HG02840 (cell line): ENCODE results near the gene ADIPOQ.
"Not testable (repeated sequence)": the region's sequence is repeated elsewhere in the genome, so short reads cannot be mapped to it uniquely, and the experiment has no call there.

Experiments
- ATAC-seq: cut with Tn5 transposase; IDR thresholded peaks from one replicate; pipeline ENCODE4 v1.9.1; 2021; ENCODE audit warnings: mild to moderate bottlenecking, moderate library complexity, moderate number of reproducible peaks; ENCODE audit not compliant: unreplicated experiment, low FRiP score

The ADIPOQ gene

DNA sequence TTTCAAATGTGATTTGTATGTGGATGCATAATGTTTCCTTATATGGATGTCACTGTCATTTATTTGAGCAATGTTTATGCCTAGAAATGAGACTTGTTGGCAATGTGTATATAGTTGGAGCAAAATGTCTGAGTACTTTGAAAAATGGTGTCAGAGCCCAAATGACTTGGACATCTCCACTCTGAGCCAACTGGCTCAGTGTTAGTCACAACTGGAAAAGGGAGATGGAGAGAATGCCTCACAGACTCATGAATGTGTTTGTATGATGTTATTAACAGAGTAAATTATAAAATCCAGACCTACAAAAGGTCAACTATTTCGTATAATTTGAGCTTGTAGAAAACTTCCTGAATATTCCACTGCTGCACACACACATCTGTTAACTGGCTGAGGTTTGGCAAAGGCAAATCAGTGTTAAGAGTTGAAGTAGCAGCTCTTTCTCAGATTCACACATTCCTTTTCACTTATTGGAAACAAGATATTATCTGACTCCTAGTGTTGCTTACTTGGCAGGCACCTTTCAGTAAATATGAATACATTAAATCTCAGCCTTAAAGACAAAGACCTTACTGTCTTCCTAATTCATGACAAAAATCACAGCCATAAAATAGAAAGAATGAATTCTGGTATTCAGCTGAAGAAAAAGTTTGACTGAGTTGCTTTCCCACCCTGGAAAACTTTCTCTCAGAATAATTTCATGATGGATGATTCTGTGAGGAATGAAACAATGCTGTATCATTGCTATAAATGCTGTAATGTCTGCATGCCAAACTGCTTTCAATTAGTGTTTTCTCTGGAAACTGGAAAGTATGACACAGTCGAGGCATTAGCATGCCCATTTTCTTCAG, 27.0 kb downstream of the ADIPOQ start:
- no peak for ATAC-seq

DNA sequence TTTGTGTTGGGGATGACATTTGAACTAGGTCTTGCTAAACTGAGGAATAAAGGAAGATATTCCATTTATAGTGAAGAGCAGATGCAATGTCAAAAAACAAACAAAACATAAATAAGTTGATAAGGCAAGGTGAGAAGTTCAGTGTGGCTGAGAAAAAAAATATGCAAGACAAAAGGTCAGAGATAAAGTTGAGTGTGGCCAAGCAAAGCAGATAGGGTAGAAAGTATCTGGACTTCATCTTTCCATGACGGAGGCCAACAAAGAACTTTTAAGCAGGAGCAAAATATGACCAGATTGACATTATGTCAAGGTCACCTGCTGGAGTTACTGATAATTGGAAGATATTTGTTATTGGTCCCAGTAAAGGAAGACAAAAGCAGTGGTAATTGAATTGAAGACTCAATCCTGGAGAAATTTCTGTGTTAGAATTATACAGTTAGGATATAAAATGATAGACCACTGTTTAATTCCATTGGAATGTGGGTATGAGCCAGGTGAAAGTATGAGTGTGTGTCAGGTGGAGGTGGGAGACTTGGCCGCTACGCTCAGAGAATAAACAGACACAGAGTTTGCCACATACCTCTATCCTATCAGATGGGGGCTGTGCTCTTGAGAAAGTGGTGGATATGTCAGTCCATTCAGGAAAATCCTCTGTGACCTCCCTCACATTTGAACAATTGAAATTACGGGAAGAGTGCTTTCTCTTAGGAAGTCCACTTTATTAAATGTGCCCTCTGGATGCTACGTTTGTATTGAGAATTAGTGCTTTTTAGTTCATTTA, 28.1 kb downstream of the ADIPOQ start:
- ATAC-seq: no peak

DNA sequence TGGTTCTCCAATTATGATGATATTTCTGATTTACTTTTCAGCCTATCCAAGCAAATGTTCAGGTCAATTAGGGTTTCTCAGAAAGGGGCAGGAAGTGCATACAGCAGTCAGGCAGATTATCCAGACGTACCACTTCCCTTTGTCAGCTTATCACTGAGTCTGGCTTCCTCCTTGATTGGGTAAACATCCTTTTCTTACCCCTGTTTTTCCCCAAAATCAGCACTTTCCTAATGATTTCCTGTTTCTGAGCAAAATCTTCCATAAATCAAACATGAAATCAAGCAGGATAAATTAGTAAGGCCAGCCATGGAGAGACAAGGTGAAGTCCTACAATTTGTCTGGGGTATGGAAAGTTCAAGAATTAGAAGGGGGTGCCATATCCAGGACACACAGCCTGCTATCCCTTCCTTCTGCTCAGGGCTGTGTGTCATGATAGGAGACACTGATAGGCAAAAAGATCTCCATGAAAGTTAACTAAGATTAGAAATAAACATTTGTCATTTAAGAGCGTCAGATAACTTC, 29.0 kb downstream of the ADIPOQ start:
- ATAC-seq: no peak

DNA sequence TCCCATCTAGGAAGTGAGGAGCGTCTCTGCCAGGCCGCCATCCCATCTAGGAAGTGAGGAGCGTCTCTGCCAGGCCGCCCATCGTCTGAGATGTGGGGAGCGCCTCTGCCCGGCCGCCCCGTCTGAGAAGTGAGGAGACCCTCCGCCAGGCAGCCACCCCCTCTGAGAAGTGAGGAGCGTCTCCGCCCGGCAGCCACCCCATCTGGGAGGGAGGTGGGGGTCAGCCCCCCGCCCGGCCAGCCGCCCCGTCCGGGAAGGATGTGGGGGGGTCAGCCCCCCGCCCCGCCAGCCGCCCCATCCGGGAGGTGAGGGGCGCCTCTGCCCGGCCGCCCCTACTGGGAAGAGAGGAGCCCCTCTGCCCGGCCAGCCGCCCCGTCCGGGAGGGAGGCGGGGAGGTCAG, 31.3 kb downstream of the ADIPOQ start:
- ATAC-seq: not testable (repeated sequence)

DNA sequence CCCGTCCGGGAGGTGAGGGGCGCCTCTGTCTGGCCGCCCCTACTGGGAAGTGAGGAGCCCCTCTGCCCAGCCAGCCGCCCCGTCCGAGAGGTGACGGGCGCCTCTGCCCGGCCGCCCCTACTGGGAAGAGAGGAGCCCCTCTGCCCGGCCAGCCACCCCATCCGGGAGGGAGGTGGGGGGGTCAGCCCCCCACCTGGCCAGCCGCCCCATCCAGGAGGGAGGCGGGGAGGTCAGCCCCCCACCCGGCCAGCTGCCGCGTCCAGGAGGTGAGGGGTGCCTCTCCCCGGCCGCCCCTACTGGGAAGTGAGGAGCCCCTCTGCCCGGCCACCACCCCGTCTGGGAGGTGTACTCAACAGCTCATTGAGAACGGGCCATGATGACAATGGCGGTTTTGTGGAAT, 31.7 kb downstream of the ADIPOQ start:
- ATAC-seq: not testable (repeated sequence)

DNA sequence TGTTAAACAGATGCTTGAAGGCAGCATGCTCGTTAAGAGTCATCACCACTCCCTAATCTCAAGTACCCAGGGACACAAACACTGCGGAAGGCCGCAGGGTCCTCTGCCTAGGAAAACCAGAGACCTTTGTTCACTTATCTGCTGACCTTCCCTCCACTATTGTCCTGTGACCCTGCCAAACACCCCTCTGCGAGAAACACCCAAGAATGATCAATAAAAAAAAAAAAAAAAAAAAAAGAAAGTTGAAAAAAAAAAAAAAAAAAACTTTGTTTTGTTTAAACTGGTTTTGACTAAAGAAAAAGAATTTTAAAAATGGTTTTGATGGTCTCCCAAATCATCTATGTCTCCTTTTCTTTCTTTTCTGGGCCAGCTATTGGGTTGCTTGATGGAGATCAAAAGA, 32.3 kb downstream of the ADIPOQ start:
- not testable (repeated sequence) for ATAC-seq

DNA sequence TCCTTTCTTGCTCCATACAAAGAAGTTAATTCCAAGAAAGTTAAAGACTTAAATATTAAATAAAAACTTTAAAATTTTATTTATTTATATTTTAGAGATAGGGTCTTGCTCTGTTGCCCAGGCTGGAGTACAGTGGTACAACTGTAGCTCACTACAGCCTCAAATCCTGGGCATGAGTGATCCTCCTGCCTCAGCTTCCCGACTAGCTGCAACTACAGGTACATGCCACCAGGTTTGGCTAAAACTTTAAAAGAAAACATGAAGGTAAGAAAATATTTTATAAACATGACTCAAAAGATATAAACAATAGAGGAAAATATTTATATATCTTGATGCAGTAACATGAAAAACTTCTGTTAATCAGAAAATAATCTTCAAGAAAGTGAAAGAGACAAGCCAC, 33.2 kb downstream of the ADIPOQ start:
- no peak for ATAC-seq

DNA sequence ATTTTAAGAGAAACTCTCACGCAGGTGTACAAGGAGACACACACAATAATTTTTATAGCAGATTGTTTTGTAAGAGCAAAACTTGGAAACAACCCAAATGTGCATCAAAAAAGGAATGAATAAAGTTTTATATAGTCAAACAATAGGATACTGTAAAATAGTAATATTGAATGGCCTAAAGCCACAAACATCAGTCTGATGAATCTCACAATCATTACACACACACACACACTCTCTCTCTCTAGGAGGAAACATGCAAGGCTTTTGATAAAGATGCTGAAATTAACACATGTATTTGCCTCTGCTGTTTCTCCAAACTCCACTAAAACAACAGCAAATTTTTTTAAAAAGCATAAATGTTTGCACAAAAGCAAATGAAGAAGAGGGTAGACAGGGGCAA, 37.3 kb downstream of the ADIPOQ start:
- ATAC-seq: no peak

DNA sequence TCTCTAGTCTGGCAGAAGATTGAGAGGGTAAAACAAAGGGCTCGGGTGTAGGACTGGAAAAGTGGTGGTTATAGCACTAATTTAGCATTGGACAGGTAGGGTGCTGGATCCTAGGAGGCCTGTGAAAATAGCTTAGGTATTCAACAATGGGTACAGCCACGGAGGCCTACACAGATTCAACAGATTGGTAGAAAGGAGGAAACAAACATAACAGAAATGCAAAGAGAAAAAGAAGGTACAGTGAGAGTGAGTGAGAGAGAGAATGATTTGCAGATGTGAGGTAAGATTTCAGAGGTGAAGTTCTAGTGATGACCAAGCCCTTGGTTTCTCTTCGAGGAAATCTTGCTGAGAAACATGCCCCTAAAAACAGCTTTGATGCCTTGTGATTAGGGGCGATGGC, 37.9 kb downstream of the ADIPOQ start:
- ATAC-seq: no peak

DNA sequence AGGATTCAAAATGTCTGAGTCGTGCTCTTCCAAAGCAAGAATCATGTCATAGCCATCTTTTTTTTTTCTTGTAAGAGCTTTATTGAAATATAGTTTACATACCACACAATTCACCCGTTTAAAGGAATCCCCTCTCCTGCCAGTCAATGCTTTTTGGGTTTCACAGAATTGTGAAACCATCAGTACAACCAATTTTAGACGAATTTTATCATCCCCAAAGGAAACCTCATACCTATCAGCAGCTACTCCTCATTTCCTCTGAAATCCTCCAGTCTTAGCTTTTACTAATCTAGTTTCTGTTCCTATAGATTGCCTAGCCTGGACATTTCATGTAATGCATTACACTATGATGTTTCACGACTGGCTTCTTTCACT, 39.6 kb downstream of the ADIPOQ start:
- ATAC-seq: no peak

DNA sequence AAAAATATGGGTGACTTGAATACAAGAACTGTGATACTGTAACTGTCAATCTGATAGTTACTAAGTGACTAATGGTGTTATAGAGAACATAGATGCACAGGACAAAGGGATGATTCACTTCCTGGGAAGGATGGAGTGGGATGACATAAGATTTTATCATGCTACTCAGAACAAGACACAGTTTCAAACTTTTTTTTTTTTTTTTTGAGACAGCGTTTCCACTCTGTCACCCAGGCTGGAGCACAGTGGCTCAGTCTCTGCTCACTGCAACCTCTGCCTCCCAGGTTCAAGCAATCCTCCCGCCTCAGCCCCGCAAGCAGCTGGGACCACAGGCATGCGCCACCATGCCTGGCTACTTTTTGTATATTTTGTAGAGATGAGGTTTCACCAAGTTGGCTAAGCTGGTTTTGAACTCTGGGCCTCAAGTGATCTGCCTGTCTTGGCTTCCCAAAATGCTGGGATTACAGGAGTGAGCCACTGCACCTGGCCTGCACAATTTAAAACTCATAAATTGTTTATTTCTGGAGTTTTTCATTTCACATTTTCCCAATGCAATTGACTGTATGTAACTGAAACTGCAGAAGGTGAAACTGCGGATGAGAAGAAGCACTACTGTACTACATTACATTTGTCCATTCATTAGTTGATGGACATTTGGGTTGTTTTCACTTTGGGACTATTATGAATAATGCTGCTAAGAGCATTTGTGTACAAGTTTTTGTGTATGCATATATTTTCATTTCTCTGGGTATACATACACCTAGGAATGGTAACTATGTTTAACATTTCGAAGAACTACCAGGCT, 40.6 kb downstream of the ADIPOQ start:
- no peak for ATAC-seq

GRCh38 chr3:186883686-186884058, 41.2 kb downstream of the ADIPOQ start:
- no peak for ATAC-seq

- not testable (repeated sequence) for ATAC-seq
Observed at GRCh38 chr3:186884868-186885267, 42.4 kb downstream of the ADIPOQ start.

- ATAC-seq: no peak
Observed at GRCh38 chr3:186886202-186886981, 43.9 kb downstream of the ADIPOQ start.

DNA sequence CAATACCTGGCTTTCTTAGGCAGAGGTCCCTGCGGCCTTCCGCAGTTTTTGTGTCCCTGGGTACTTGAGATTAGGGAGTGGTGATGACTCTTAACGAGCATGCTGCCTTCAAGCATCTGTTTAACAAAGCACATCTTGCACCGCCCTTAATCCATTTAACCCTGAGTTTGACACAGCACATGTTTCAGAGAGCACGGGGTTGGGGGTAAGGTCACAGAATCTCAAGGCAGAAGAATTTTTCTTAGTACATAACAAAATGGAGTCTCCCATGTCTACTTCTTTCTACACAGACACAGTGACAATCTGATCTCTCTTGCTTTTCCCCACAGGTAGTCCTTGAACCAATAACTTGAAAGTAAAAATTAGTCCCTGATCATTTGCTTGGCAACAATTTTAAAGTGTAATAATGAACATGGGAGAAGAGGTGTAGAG, 45.0 kb downstream of the ADIPOQ start:
- ATAC-seq: not testable (repeated sequence)

DNA sequence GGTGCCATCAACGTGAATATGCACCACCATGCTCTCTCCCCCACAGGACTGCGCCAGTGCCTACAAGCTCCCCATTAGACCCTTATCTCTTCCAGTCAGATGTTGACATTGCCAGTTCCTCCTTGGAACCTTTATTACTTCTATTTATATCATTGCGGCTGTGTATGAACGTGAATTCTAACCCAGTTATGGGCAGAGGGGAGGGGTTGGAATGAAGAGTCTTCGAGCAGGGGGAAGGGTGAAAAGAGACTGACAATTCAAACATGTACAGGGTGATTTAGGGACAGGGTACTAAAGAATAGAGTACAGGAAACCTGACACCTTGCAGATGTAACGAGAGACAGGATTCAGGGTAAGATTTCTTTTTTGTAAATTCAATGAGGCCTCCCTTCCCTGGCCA, 46.1 kb downstream of the ADIPOQ start:
- ATAC-seq: no peak

DNA sequence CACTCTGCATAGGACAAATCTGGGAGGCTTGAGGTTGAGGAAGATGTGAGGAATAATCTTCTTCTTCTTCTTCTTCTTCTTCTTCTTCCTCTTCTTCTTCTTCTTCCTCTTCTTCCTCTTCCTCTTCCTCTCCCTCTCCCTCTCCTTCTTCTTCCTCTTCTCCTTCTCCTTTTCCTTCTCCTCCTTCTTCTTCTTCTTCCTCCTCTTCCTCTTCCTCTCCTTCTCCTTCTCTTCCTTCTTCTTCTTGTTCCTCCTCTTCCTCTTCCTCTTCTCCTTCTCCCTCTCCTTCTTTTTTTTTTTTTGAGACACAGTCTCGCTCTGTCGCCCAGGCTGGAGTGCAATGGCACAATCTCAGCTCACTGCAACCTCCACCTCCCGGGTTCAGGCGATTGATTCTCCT, 47.2 kb downstream of the ADIPOQ start:
- ATAC-seq: not testable (repeated sequence)

DNA sequence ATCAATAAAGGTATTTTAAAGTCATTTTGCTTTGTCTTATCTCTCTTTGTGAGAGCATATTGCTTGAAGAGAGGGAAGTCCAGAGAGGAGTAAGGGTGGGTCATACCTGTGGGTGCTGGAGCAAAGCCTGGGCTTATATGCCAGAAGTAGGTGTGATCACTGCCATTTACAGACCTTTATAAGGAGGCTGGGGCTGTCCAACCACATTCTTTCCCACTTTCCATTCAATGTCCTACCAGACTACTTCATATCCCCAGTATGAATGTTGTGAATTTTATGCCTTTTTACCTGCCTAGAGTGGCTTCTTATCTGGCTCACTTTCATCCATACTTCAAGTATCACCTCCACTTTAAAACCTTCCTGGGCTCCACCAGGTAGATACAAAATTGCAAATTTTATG, 48.4 kb downstream of the ADIPOQ start:
- ATAC-seq: no peak

DNA sequence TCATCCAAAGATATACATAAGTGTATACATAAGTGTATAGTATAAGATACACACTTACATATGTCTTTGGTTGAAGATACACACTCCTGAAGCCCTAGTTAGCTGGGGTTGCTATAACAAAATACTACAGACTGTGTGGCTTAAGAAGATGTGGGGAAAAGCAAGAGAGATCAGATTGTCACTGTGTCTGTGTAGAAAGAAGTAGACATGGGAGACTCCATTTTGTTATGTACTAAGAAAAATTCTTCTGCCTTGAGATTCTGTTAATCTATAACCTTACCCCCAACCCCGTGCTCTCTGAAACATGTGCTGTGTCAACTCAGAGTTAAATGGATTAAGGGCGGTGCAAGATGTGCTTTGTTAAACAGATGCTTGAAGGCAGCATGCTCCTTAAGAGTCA, 50.6 kb downstream of the ADIPOQ start:
- not testable (repeated sequence) for ATAC-seq

DNA sequence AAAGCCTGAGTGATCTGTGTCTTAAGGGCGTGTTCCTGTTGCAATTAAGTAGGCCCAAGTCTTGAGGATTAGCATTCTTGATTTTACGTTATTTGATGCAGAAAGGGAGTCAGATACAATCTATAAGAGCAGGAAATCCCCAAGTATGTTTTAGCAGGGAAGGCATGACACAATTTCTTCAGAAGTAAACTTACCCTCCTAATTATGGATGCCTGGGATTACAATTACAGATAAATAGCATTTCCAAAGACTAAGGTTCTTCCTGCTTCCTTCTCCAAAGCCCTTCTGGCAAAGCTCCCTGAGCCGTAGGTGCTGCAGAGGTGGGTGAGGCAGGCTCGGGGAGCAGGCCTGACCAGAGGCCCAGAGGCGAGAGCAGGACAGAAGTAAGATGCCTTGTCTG, 52.9 kb downstream of the ADIPOQ start:
- no peak for ATAC-seq
